GM19438 (cell line): Measurements from ENCODE around the gene TIGD6.

Experiments
- ATAC-seq: cut with Tn5 transposase; IDR thresholded peaks from one replicate; pipeline ENCODE4 v1.9.1; 2021; ENCODE audit warnings: low read depth; ENCODE audit not compliant: unreplicated experiment

The TIGD6 gene

DNA sequence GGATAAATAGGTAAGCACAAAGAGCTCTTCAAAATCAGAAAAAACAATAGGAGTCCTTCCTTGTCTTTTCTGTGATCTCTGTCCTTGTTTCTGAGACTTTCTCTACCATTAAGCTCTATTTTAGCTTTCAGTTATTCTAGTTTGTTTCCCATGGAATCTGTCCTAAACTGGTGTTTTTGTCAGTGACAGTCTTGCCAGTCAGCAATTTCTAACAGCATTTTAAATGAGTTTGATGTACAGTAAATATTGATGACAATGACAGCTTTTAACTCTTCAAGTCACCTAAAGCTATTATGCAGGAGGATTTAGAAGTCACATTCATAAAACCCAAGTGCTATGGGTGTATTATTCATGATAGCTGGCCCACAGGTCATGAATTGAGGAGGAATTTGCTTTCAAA, 17.9 kb downstream of the TIGD6 start:
- ATAC-seq = no peak

DNA sequence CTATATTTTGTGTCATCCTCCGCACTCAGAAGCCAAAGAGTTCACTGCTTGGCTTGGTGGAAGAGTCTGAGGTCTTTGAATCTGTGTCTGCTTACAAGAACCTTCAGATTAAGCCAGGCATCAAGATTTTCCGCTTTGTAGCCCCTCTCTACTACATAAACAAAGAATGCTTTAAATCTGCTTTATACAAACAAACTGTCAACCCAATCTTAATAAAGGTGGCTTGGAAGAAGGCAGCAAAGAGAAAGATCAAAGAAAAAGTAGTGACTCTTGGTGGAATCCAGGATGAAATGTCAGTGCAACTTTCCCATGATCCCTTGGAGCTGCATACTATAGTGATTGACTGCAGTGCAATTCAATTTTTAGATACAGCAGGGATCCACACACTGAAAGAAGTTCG, 19.2 kb downstream of the TIGD6 start:
- no peak for ATAC-seq

DNA sequence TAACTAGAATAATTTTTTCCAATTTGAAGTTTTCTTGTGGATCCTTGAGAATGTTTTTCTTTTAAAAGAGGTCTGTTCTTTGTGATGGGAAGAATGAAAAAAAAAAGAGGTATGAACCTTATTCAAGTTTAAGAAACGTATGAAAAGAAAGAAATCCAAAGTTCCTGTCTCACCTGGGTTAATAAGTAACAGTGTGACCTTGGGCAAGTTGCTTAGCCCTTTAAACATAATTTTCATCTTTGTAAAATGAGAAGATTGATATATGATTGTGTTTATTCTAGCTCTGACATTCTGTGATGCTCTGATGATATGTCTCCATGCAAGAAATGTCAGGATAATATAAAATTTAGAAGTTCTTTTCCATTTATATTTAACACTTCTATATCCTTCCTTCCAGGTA, 20.6 kb downstream of the TIGD6 start:
- ATAC-seq = no peak

DNA sequence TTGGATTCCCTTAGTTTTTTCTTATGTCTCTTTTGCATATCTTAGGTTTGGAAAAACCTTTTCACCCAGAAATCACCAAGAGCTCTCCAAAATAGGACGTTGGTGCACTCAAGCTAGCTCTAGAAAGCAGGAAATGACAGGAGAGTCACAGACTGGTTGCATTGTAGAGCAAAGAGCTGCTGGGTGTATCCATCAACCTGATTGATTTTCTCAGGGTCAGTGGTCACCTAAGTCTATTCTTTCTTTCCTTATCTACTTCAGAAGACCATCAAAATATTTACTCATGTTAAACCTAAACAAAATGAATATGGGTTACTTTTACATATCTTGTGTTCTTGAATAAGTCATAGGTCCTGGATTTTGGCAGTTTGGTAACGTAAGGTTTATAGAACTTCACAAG, 25.0 kb downstream of the TIGD6 start:
- ATAC-seq = no peak

DNA sequence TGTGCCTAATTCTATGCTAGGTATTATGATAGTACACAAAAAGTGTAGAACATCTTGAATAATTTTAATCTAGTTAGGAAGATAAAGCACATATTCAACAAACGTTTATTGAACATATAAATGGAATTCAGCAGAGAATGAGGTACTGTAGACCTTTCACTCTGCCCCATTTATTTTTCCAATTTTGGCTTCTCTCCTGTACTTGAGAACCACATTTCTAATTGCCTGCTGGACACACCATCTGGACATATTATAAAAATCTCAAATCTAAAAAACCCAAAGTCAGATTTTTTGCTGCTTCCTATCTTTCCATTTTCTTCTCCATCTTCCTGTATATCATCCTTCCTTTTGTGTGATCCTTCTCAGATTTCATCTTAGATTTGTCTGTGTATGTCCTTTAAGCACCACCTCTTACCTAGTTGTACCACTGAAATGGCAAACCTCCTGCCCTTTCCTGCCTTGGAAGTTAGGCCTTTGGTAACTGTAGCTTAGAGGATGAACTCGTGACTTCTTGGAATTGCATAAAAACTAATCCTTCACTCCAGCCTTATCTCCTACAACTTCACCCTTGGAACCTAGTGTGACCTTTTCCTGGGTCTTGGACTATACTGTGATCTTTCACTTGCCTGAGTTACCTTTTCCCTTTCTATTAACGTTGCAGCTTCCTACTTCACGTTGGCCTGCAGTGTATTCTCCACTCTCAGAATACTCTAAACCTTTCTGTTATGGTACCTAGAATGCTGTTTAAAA, 31.1 kb downstream of the TIGD6 start:
- ATAC-seq = no peak

DNA sequence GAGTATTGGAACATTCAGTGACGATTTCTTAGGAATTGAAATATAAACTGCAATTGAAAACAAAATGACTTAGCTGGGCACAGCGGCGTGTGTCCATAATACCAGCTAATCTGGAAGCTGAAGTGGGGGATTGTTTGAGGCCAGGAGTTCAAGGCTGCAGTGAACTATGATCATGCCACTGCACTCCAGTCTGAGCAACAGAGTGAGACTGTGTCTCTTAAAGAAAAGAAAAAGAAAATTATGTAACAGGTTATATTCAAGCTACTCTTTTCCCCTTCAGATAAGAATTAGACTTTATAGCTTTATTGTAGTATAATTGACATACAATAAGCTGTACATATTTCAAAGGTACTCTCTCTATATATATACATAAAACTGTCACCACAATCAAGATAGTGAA, 33.5 kb downstream of the TIGD6 start:
- no peak for ATAC-seq

DNA sequence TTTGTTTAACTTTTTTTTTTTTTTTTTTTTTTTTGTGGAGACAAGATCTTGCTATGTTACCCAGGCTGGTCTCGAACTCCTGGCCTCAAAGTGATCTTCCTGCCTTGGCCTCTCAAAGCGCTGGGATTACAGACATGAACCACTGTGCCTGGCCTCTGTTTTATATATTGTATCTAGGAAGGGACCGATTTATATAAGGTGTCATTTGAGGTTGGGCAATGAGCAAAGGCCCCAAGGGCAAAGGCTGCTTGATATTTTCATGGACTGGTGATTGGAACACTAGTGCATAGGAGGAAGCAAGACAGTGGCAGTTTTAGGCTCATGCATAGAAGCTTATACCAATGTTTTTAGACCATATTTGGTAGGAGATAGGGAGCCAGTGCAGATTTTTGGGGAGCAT, 36.7 kb downstream of the TIGD6 start:
- ATAC-seq = no peak

DNA sequence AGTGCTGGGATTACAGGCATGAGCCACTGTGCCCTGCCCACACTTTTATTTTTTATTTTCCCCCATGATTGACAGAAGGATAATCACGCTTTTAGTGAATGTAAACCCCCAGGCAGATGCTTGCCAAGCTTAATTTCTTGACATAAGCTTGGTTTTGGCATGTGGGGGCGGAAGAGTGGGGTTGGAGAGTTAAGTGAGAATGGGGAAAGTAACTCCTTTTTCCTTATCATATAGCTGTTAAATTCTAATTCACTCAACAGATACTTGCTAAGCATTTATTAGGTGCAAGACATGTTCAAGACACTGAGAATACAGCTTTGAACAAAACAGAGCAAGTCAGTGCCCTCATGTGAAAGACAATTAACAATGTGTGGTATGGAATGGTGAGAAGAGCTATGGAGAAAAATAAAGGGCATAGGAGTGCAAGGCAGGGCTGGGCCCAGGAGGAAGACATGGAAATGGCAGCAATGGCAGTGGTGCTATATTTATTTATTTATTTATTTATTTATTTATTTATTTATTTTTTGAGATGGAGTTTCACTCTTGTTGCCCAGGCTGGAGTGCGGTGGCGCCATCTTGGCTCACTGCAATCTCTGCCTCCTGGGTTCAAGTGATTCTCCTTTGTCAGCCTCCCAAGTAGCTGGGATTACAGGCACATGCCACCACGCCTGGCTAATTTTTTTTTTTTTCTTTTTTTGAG, 37.7 kb downstream of the TIGD6 start:
- no peak for ATAC-seq

DNA sequence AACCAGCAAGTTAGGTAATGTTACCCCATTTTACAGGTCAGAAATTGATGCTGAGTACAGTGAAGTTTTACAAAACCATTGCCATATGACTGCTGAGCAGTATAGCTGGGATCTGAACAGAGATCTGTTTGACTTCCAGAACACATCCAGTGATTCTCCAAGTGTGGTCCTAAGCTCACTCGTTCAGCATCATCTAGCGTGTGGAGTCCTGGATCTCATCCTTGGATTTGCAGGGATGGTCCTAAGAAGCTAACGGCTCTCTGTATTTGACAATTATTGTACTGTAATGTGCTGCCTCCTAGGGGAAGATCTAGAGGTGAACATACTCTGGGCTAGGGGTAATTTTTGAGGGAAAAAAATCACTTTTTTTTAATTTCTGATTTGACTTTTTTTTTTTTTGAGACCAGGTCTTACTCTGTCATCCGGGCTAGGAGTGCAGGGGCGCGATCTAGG, 38.5 kb downstream of the TIGD6 start:
- no peak for ATAC-seq

DNA sequence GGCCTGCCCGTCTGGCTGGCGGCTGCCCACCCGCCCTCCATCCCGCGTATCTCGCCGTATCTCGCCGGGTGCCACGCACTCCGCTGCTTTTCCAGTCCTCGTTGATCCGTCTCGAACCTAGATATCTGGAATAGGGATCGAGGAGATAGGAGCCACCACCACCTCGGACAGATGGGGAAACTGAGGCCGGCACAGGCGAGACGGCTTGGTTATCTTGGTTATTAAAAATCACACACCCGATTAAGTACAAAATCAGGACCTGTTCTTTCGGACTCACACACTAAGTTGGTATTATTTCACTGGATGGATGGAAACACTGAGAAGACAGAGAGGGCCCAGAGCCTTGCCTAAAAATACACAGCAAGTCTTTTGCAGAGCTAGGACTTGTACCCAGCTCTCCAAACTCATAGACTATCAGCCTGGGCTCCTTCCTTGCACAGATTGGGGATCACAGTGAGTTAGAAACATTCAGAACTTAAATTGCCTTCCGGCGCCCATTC, 39.2 kb downstream of the TIGD6 start:
- no peak for ATAC-seq

DNA sequence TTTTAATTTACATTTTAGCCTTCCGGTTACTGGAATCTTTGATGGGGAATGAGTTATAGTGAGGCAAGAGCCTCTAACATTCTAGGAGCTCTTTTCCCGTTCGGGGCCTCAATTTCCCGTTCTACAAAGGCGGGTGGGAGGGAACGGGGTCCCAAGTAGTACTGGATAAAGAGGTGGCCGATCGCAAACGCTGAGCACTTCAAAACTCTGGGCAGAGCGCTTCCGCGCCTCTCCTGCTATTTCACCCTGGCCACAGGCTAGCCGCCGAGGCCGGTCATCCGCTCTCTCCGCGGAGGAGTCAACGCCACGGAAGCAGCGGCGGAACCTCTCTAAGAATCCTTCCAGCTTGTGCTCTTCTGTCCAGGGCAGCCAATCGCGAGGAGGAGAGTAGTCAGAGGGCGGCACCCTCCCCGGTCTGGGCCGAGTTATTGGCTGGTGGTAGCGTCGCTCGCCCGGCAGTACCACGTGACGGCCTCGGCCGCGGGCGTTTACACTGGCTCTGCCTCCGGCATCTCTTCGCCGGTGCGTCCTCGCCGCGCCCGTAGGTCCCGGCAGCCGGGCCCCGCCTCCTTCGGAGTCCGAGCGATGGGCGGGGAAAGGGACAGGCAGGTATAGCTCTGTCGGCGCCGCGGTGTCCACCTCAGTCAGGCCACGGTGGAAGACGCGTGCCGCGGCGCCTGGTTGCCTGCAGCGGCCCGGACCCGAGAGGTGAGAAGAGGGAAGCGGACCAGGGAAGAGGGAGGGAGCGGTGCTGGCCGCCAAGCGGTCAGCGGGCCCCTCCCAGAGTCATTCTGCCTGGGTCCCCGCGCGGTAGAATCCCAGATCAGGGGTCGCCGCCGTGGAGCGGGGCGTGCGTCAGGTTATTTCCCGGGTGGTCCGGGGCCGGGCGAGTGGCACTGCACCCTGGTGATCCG, 39.9 kb downstream of the TIGD6 start, which contains the start of gene SLC26A2:
Gene SLC26A2, plus strand, starts transcription at position 487 of the 914 bp plus-strand sequence. CDS start 16,895 bp downstream, outside the sequence.
- peak; percentile 98 for ATAC-seq

DNA sequence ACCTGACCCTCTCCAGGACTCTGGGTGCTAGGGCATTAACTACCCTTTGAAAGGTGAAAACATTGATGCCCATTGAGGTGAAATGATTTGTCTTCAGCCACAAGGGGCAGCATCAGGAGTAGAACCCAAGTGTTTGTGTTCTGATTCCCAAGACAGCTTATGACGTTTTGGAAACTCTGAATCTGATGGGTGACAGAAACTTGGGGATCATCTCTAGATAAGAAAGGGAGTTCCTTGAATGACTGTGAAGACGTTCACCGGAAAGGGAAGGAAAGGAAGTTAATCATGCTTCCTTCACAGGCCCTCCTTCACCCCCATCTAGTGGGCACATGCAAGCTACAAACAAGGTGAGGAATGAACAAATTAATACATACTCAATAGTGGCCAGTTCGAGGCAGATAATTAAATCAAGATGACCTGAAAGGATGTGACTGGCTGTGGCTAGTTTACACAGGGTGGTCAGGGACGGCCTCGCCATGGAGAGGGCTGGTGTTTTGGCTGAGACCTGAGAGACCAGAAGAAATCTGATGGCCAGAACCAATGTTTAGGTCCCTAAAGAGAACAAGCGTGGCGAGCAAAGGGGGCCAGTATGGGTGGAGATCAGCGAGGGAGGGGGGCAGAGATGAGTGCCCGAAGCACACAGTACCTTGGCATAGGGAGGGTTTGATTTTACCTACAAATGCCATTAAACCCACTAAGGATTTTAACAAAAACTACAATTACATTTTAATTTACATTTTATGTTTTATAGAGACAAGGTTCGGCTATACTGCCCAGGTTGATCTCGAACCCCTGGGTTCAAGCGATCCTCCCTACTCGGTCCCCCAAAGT, 40.8 kb downstream of the TIGD6 start:
- ATAC-seq = no peak

DNA sequence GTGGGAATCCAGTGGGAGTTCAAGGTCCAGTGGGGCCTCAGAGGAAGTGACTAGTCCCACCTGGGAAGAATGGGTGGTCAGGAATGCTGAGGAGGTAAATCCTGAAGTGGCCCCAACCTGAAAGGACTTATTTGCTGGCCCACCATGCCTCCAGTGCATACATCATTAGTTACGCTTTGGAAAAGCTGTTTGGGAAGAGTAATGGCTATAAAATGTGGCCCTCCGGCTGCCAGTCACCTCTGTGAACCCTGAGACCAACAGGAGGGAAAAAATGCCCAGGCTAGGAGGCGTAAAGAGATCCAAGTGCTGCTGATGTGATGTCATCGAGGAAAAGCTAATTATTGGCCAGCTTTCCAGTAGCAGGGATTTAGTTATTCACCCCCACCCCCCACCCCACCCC, 42.6 kb downstream of the TIGD6 start:
- ATAC-seq = no peak

DNA sequence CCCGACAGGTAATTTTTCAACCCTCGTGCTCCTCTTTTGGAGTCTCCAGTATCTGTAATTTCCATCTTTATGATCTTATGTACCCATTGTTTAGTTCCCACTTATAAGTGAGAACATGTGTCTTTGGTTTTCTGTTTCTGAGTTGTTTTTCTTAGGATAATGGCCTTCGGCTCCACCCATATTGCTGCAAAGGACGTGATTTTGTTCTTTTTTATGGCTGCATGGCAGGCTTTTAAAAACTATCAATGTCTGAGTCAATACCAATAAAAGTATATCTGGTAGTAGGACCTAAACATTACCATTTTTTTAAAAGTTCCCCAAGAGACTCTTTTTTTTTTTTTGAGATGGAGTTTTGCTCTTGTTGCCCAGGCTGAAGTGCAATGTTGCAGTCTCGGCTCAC, 43.8 kb downstream of the TIGD6 start:
- no peak for ATAC-seq

DNA sequence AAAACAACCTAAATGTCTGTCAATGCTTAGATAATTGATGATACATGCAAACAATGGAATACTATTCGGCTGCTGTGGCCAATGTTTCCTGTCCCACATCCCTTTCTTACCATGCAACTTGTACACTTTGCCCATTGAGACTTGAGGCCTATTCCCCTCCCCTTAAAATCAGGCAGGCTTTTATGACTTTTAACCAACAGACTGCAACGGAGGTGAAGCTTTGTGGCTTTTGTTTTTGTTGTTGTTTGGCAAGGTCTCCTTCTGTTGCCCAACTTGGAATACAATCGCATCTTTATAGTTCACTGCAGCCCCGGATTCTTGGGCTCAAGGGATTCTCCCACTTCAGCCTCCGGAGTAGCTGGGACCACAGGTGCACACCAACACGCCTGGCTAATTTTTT, 45.7 kb downstream of the TIGD6 start:
- no peak for ATAC-seq

DNA sequence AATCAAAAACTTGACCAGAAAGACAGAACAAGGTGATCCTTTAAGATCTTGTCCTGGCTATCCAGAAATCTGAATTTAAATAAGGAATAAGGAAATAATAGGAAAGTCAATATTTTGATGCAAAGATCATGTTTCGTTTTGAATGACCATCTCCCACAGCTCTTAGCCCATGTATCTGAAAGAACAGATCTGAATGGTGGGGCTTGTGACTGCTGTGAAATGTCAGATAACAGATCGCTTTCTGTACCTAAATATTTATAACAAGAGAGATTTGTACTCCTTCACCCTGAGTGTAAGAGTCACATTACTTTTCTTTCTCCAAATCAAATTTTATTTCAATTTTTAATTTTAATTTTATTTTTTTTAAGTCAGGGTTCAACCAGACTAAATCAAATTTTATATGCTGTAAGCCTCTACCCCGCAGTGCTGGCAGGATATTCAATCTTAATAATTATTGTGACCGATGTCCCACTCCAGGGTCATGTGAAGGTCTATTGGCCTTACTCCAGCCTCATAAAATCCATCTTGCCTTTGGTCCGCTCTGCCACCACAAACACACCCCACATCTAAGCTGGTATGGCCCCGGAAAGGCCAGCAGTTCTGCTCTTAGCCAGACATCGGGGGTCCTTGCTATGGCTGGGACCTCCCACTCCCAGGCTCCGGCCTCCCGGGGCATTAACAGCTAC, 46.9 kb downstream of the TIGD6 start:
- ATAC-seq = no peak

DNA sequence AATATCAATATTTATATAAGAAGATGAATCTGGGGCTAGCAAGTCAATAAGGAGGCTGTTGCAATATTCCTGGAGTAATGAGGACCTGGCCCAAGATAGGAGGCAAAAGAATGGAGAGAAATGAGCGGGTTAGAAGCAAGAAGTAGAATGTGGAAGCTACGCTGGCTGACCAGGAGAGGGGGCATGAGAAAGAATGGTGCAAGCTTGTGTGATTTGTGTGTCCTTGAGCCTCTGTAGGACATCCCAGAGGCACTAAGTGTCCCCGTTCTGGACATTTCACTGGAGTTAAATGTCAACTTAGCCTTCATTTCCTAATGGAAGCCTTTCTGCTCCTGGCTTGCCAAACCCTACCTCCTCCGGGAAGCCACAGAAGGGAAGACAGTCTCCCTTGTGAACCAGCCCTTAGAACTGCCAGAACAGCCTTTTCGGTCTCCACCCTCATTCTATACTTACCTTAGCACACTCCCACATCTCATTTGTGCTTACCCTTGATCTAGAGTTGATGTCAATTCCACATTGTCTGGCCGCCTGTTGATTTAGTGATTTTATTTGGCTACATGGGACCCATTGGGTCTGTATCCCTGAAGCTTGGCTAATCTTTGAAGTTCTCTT, 49.2 kb downstream of the TIGD6 start:
- no peak for ATAC-seq

DNA sequence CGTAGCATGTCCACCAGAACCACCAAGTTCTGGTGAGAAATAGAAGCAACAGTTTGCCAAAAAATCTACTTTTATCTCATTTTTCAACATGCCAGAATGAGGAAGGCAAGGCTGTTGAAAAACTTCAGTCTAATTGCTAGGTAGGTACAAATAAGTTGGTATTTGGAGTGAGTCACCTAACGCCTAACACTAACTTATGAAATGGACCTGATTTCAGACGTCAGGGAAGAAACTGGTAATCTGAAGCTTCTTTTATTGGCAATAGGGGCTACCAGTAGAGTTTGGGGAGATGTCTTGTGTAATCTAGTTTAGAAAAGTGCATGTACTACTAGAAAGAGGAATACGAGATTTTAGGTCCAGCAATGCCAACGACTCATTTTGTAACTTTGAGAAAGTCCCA, 51.5 kb downstream of the TIGD6 start:
- ATAC-seq = no peak

DNA sequence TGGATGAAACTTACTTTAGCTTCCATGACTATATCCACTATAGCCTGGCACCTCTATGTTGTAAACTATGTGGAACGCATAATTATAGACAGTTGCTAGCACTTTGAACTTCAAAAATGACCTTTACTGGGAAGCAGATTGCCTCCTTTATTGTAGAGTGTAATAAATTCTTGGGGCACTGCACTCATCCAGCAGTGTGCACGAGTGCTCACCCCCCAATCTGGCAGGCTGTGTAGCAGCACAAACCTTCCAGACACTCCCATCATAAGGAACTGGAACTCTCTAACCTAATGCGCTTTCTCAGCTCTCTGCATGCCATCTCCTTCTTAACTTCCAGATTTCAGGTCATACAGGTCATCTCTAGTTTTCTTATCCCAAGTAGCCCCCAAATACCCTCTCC, 54.3 kb downstream of the TIGD6 start:
- ATAC-seq = no peak
